Peyer's patch (tissue), 4 donors: ENCODE data around the gene MYH7B.

Source experiments
- POLR2A ChIP-seq, 2 donors: fragments of 450-650 bp; IDR thresholded peaks; one replicate each; pipeline ENCODE4 v1.5.1; 2017; ENCODE audit warnings: antibody characterized with exemption in 2 of 2, mild to moderate bottlenecking in 2 of 2, moderate library complexity in 2 of 2
- TF ChIP-seq, protein P1 (sequence below), 6 experiments: fragments of 450-650 bp in 4 of 6; fragments of 200-600 bp in 2 of 6; sonication (generic) in 1 of 6; IDR thresholded peaks; one replicate each; pipeline ENCODE4 v1.5.1; 2017 to 2019; ENCODE audit warnings: antibody characterized with exemption in 6 of 6, mild to moderate bottlenecking in 3 of 6, moderate library complexity in 1 of 6

DNA sequence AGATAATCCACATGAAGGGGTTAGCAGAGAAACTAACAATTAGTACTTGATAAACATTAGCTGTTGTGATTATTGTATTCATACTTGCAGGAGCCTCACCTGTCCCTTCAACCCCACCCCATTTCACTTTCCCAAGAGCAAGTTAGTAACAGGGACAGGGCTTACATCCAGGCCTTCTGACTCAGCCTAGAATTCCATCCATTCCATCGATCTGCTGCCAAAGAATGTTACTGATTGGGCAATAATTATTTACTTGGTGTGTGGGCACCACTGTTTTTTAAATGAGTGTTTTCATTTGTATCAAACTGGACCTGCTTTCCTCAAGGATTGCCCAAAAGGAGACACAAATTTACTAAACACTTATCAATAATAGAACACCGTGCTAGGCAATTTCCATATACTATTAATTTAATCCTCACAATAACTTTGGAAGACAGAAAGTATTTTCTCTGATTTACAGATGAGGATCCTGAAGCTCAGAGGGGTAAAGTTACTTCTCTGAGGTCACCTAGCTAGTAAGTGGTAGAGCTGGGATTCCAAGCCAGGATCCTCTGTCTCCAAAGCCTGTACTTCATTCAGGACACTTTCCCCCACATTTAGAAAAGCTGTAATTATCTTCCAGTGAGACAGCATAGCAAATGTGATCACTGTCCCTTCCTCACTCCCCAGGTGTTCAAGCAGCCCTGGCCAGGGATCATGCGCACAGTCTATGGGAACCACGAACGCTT is 32.9 kb upstream of the MYH7B start:
- TF ChIP-seq, protein P1, sequence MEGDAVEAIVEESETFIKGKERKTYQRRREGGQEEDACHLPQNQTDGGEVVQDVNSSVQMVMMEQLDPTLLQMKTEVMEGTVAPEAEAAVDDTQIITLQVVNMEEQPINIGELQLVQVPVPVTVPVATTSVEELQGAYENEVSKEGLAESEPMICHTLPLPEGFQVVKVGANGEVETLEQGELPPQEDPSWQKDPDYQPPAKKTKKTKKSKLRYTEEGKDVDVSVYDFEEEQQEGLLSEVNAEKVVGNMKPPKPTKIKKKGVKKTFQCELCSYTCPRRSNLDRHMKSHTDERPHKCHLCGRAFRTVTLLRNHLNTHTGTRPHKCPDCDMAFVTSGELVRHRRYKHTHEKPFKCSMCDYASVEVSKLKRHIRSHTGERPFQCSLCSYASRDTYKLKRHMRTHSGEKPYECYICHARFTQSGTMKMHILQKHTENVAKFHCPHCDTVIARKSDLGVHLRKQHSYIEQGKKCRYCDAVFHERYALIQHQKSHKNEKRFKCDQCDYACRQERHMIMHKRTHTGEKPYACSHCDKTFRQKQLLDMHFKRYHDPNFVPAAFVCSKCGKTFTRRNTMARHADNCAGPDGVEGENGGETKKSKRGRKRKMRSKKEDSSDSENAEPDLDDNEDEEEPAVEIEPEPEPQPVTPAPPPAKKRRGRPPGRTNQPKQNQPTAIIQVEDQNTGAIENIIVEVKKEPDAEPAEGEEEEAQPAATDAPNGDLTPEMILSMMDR (IDR thresholded peaks at IDR 0.05): no peak
- no peak for TF ChIP-seq POLR2A (IDR thresholded peaks at IDR 0.05)
